ENCODE results near the gene ETV6. TPM values are rescaled to one million over a fixed set of nuclear protein-coding genes. Genes with fewer than 3 reads are reported as not detected.

The ETV6 gene
- total RNA-seq, 2 experiments from 2014 or later, result 28.5 to 30.2 TPM

DNA sequence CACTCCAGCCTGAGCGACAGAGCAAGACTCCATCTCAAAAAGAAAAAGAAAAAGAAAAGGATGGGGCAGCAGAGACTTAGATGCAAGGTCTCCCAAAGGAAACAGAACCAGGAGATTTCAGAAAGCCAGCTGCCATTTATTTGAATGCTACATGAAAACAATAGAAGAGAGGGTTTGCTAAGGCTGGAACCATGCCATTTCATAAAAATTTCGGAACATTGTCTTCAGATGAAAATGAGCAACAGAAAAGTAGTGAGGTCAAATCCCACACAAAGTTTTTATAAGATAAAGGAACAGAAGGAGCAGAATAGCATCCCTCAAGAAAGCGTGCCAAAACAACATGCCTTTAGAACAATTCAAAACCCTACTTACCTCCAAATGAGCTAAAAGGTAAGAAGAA, 175.3 kb downstream of the ETV6 start:
- Histone ChIP-seq H3K4me1 (ENCODE audit: insufficient read depth, low read length) (peaks cover 39% of the 10 kb centered on the region), H3K36me3 (ENCODE audit: insufficient read depth, low read length) (peaks cover 18% of the 10 kb centered on the region), H3K4me3 (ENCODE audit: low read length) (no peak overlapping the region), H3K9me3 (ENCODE audit: control insufficient read depth in 1 of 2, insufficient read depth in 1 of 2, low read length in 2 of 2) (no peaks in the 10 kb centered on the region), H3K27ac (ENCODE audit: low read depth in 1 of 2, low read length in 2 of 2) (no peak overlapping the region), H3K27me3 (ENCODE audit: control insufficient read depth in 1 of 2, insufficient read depth in 2 of 2, low read length in 2 of 2) (no peaks in the 10 kb centered on the region)
- peaks cover 37% of the 10 kb centered on the region for H3K4me1 Mint-ChIP-seq (ENCODE audit: low read depth)
- intact Hi-C loops (cut with DNase I, micrococcal nuclease), result loop anchor here in 1 of 2 experiments (5.0 kb wide), 1 partner anchor 208 kb away; no protein-coding TSS in a partner anchor
- H3K27ac Mint-ChIP-seq, result no peak overlapping the region
- no peaks in the 10 kb centered on the region for H3K27me3 Mint-ChIP-seq
- no peak for ATAC-seq (ENCODE audit: poor library complexity)
- ChIA-PET POLR2A (interaction anchor here (0.6 to 1.6 kb wide), 2 partner anchors 12 to 175 kb away, joined by 3 to 4 read pairs; no protein-coding TSS in a partner anchor), CTCF (interaction anchor here (1.8 kb wide), 1 partner anchor 12 kb away, joined by 5 read pairs; no protein-coding TSS in a partner anchor)
- peak overlapping the region; percentile 21 for H3K4me3 Mint-ChIP-seq
- H3K36me3 Mint-ChIP-seq (ENCODE audit: low read depth), result peaks cover 21% of the 10 kb centered on the region
- TF ChIP-seq, protein P1, sequence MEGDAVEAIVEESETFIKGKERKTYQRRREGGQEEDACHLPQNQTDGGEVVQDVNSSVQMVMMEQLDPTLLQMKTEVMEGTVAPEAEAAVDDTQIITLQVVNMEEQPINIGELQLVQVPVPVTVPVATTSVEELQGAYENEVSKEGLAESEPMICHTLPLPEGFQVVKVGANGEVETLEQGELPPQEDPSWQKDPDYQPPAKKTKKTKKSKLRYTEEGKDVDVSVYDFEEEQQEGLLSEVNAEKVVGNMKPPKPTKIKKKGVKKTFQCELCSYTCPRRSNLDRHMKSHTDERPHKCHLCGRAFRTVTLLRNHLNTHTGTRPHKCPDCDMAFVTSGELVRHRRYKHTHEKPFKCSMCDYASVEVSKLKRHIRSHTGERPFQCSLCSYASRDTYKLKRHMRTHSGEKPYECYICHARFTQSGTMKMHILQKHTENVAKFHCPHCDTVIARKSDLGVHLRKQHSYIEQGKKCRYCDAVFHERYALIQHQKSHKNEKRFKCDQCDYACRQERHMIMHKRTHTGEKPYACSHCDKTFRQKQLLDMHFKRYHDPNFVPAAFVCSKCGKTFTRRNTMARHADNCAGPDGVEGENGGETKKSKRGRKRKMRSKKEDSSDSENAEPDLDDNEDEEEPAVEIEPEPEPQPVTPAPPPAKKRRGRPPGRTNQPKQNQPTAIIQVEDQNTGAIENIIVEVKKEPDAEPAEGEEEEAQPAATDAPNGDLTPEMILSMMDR (IDR thresholded peaks at IDR 0.05), result no peak
- DNase-seq, result no peak
- H3K9me3 Mint-ChIP-seq, result no peaks in the 10 kb centered on the region

DNA sequence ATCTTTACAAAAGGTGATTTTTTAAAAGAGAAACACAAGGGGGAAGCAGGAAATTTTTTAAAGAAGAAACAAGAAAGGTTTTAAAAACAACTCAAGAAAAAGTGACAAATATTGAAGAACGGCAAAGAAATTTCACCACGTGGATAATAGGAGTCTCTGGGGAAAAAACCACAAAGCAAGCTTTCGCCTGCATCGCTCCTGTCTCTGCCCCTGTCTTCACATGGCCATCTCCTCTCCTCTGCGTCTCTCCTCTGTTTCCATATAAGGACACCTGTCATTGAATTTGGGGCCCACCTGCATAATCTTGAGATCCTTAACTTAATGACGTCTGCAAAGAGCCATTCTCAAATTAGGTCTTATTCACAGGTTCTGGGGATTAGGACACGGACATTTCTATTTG, 175.8 kb downstream of the ETV6 start:
- POLR2A ChIA-PET, result interaction anchor here (0.6 to 1.6 kb wide), 2 partner anchors 12 to 83 kb away, joined by 3 to 4 read pairs; no protein-coding TSS in a partner anchor

DNA sequence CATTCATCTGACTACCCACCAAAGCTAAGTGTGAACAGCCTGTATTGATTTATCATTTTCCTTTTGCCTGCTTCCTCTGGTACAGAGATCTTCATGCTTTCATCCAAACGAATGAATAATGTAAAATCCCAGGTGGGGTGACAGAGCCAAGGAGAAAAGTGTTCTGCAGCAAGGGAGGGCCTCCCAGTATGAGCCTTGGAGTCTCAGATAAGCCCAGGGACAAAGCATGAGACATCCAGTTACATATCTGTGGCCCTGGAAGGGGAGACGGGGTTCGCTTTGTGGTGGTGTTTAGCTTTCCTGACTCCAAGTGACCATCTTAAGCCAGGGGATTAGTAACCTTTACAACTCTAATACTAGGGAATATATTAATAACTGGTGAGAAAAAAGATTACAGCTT, 177.1 kb downstream of the ETV6 start:
- ATAC-seq (ENCODE audit: poor library complexity), result no peak
- no peaks in the 10 kb centered on the region for H3K9me3 Mint-ChIP-seq
- H3K27me3 Mint-ChIP-seq, result no peaks in the 10 kb centered on the region
- TF ChIP-seq, protein P1 (IDR thresholded peaks at IDR 0.05), result no peak
- ChIA-PET CTCF (no interaction called here), POLR2A (no interaction called here)
- H3K27ac ChIP-seq (ENCODE audit: low read depth in 1 of 2, low read length in 2 of 2), result no peak overlapping the region
- H3K4me1 ChIP-seq (ENCODE audit: insufficient read depth, low read length), result peaks cover 39% of the 10 kb centered on the region
- H3K4me1 Mint-ChIP-seq (ENCODE audit: low read depth), result peaks cover 33% of the 10 kb centered on the region
- no peak for DNase-seq
- H3K36me3 Mint-ChIP-seq (ENCODE audit: low read depth), result peaks cover 21% of the 10 kb centered on the region
- no peaks in the 10 kb centered on the region for H3K27me3 ChIP-seq (ENCODE audit: control insufficient read depth in 1 of 2, insufficient read depth in 2 of 2, low read length in 2 of 2)
- H3K36me3 ChIP-seq (ENCODE audit: insufficient read depth, low read length), result peaks cover 18% of the 10 kb centered on the region
- H3K4me3 ChIP-seq (ENCODE audit: low read length), result no peak overlapping the region
- no peak overlapping the region for H3K27ac Mint-ChIP-seq
- H3K9me3 ChIP-seq (ENCODE audit: control insufficient read depth in 1 of 2, insufficient read depth in 1 of 2, low read length in 2 of 2), result no peaks in the 10 kb centered on the region
- no peak overlapping the region for H3K4me3 Mint-ChIP-seq
- intact Hi-C loops (cut with DNase I, micrococcal nuclease), result no loop called here

More for the DNA sequence above, 175.8 kb downstream of the ETV6 start:
- Mint-ChIP-seq H3K4me3 (no peak overlapping the region), H3K9me3 (no peaks in the 10 kb centered on the region), H3K4me1 (ENCODE audit: low read depth) (peaks cover 37% of the 10 kb centered on the region), H3K27ac (peak overlapping the region; percentile 24), H3K27me3 (no peaks in the 10 kb centered on the region), H3K36me3 (ENCODE audit: low read depth) (peaks cover 21% of the 10 kb centered on the region)
- H3K4me3 ChIP-seq (ENCODE audit: low read length), result no peak overlapping the region
- TF ChIP-seq, protein P1 (IDR thresholded peaks at IDR 0.05), result no peak
- CTCF ChIA-PET, result interaction anchor here (0.7 to 1.8 kb wide), 2 partner anchors 13 to 15 kb away, joined by 4 to 5 read pairs; no protein-coding TSS in a partner anchor
- H3K36me3 ChIP-seq (ENCODE audit: insufficient read depth, low read length), result peaks cover 18% of the 10 kb centered on the region
- no peaks in the 10 kb centered on the region for H3K9me3 ChIP-seq (ENCODE audit: control insufficient read depth in 1 of 2, insufficient read depth in 1 of 2, low read length in 2 of 2)
- no peak for ATAC-seq (ENCODE audit: poor library complexity)
- H3K27me3 ChIP-seq (ENCODE audit: control insufficient read depth in 1 of 2, insufficient read depth in 2 of 2, low read length in 2 of 2), result no peaks in the 10 kb centered on the region
- peaks cover 43% of the 10 kb centered on the region for H3K4me1 ChIP-seq (ENCODE audit: insufficient read depth, low read length)
- no peak overlapping the region for H3K27ac ChIP-seq (ENCODE audit: low read depth in 1 of 2, low read length in 2 of 2)
- intact Hi-C loops (cut with DNase I, micrococcal nuclease), result no loop called here
- DNase-seq, result no peak
